Peyer's patch (tissue), 4 donors: ENCODE results near the gene APAF1. TPM values are rescaled to one million over a fixed set of nuclear protein-coding genes. Genes with fewer than 3 reads are reported as not detected.

ENCODE experiments used
- DNase-seq, 3 donors: peaks; one replicate each; pipeline ENCODE4 v3.0.0-alpha.2; 2017 to 2019
- H3K27ac ChIP-seq, 4 donors: fragments of 200-600 bp; sonication (generic); one replicate each; pipeline ENCODE4 v1.5.1; 2016 to 2019
- H3K27me3 ChIP-seq, 2 donors: fragments of 200-600 bp; sonication (generic); one replicate each; pipeline ENCODE4 v1.5.1; 2019
- H3K36me3 ChIP-seq, 3 donors: fragments of 200-600 bp; sonication (generic); one replicate each; pipeline ENCODE4 v1.5.1; 2016 to 2019
- H3K4me1 ChIP-seq, 4 donors: fragments of 200-600 bp; sonication (generic); one replicate each; pipeline ENCODE4 v1.5.1; 2016 to 2019
- H3K4me3 ChIP-seq, 4 donors: fragments of 200-600 bp; sonication (generic); 1 replicate in 3 of 4; 2 replicates in 1 of 4; pipeline ENCODE4 v1.5.1; 2016 to 2019; ENCODE audit warnings: mild to moderate bottlenecking in 1 of 4
- H3K9me3 ChIP-seq, 4 donors: fragments of 200-600 bp; sonication (generic); one replicate each; pipeline ENCODE4 v1.5.1; 2016 to 2019; ENCODE audit warnings: mild to moderate bottlenecking in 1 of 4
- POLR2A ChIP-seq, 2 donors: fragments of 450-650 bp; IDR thresholded peaks; one replicate each; pipeline ENCODE4 v1.5.1; 2017; ENCODE audit warnings: antibody characterized with exemption in 2 of 2, mild to moderate bottlenecking in 2 of 2, moderate library complexity in 2 of 2
- total RNA-seq, 4 donors: library from RNA; depleted of rRNA; stranded (reverse); fragments of >200 nt; gene quantifications; one replicate each; pipeline ENCODE4 v1.1.0, GENCODE V29; 2016
- TF ChIP-seq, protein P1 (sequence below), 6 experiments: fragments of 450-650 bp in 4 of 6; fragments of 200-600 bp in 2 of 6; sonication (generic) in 1 of 6; IDR thresholded peaks; one replicate each; pipeline ENCODE4 v1.5.1; 2017 to 2019; ENCODE audit warnings: antibody characterized with exemption in 6 of 6, mild to moderate bottlenecking in 3 of 6, moderate library complexity in 1 of 6

Gene APAF1
- total RNA-seq, 4 donors from 2014 or later: 14.7 to 28.9 (median 22.7) TPM

DNA sequence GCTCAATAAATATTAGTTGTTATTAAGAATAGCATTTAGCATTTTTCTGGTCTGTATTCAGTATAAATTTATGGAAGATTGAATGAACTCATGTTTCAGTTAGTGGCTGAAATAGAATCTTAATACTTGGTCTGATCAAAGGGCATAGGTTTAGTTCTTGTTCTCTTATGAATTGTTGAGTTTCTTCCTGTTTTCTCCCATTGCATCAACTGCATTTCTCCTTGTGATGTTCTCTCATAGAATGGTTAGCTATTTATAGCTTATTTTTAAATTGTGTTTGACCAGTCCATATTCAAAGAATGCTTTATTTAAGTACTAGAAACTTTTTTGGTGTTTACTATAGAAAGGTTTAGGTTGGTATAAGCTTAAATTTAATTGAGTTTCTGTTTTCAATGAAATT is 29.8 kb downstream of the APAF1 start:
- Histone ChIP-seq H3K4me3 (no peak overlapping the region), H3K36me3 (peaks cover 0 to 73% (median 0%) of the 10 kb centered on the region in 3 donors), H3K27ac (no peak overlapping the region), H3K27me3 (no peaks in the 10 kb centered on the region), H3K9me3 (no peaks in the 10 kb centered on the region), H3K4me1 (no peaks in the 10 kb centered on the region)
- no peak for DNase-seq
- TF ChIP-seq POLR2A (IDR thresholded peaks at IDR 0.05): no peak
- TF ChIP-seq, protein P1, sequence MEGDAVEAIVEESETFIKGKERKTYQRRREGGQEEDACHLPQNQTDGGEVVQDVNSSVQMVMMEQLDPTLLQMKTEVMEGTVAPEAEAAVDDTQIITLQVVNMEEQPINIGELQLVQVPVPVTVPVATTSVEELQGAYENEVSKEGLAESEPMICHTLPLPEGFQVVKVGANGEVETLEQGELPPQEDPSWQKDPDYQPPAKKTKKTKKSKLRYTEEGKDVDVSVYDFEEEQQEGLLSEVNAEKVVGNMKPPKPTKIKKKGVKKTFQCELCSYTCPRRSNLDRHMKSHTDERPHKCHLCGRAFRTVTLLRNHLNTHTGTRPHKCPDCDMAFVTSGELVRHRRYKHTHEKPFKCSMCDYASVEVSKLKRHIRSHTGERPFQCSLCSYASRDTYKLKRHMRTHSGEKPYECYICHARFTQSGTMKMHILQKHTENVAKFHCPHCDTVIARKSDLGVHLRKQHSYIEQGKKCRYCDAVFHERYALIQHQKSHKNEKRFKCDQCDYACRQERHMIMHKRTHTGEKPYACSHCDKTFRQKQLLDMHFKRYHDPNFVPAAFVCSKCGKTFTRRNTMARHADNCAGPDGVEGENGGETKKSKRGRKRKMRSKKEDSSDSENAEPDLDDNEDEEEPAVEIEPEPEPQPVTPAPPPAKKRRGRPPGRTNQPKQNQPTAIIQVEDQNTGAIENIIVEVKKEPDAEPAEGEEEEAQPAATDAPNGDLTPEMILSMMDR (IDR thresholded peaks at IDR 0.05): no peak

- TF ChIP-seq POLR2A (IDR thresholded peaks at IDR 0.05): no peak
- TF ChIP-seq, protein P1 (IDR thresholded peaks at IDR 0.05): no peak
- Histone ChIP-seq H3K27ac (no peak overlapping the region), H3K9me3 (no peaks in the 10 kb centered on the region), H3K4me3 (no peak overlapping the region), H3K4me1 (no peaks in the 10 kb centered on the region), H3K36me3 (peaks cover 0 to 78% (median 0%) of the 10 kb centered on the region in 3 donors), H3K27me3 (no peaks in the 10 kb centered on the region)
- no peak for DNase-seq
Measured at GRCh38 chr12:98678236-98678945, 33.3 kb downstream of the APAF1 start.

DNA sequence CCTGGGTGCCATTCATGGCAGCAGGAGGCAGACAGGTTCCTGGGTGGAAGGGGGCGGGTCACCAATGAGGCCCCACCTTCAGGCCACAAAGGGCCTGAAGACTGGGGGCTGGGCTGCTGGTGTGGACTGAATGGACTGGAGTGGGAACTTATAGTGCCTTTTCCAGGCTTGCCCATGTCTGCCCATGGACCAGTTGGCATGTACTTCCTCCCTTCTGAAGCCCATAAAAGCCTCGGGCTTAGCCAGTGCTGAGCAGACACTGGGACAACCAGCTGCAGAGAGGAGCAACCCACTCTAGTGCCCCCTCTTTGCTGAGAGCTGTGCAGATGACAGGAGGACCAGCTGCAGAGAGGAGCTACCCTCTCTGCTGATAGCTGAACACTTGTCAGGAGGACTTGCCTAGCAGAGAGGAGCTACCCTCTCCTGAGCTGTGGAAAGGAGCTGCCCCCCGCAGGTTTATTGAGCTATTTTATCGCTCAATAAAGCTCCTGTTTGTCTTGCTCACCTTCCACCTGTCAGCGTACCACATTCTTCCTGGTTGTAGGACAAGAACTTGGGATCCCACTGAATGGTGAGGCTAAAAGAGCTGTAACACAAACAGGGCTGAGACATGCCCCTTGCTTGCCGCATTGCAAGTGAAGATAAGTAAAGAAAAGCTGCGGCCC is 34.0 kb downstream of the APAF1 start:
- no peak for TF ChIP-seq POLR2A (IDR thresholded peaks at IDR 0.05)
- TF ChIP-seq, protein P1 (IDR thresholded peaks at IDR 0.05): no peak
- Histone ChIP-seq H3K27me3 (no peaks in the 10 kb centered on the region), H3K27ac (no peak overlapping the region), H3K4me1 (no peaks in the 10 kb centered on the region), H3K4me3 (no peak overlapping the region), H3K9me3 (no peaks in the 10 kb centered on the region), H3K36me3 (peaks cover 0 to 83% (median 0%) of the 10 kb centered on the region in 3 donors)
- DNase-seq: no peak

DNA sequence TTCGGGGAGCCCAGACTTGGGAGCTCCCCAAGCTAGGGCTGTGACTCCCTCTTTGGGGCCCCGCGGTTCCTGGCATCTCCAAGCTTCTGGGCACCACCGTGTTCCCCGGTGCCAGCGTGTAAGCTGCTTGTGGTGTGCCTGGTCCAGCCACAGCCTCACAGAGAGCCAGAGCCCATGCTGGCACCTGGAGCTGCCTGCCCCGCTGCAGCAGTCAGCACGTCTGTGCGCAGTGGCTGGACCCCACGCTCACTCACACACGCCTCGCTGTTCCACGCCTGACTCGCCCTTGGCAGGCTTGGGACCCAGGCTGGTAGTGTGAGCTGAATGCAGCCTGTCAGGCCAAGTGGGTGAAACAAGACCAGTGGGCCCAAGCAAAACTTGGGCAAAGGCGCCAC is 34.5 kb downstream of the APAF1 start:
- TF ChIP-seq, protein P1 (IDR thresholded peaks at IDR 0.05): no peak
- H3K4me3 ChIP-seq: no peak overlapping the region
- no peak for DNase-seq
- no peaks in the 10 kb centered on the region for H3K4me1 ChIP-seq
- no peaks in the 10 kb centered on the region for H3K27me3 ChIP-seq
- H3K27ac ChIP-seq: no peak overlapping the region
- peaks cover 0 to 87% (median 0%) of the 10 kb centered on the region in 3 donors for H3K36me3 ChIP-seq
- H3K9me3 ChIP-seq: no peaks in the 10 kb centered on the region

DNA sequence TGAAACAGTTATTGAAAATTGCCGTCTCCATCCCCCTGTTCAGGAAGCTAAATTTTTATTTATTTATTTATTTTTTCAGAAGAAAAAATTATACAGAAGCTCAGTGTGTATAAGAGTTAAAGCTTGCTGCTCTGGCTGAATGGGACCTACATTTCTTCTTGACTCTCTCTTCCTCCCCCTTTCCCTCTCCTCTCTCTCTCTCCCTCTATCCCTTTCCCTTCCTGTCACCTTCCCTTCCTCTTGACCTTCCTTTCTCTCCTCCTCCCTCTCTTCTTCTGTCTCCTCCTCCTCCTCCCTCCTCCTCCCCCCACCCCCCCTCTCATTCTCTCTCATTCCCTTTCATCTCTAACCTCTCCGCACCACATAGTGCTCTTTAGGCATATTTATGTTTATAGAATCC is 39.1 kb downstream of the APAF1 start:
- peaks cover 0 to 94% (median 0%) of the 10 kb centered on the region in 3 donors for H3K36me3 ChIP-seq
- TF ChIP-seq, protein P1 (IDR thresholded peaks at IDR 0.05): no peak
- TF ChIP-seq POLR2A (IDR thresholded peaks at IDR 0.05): no peak
- H3K27me3 ChIP-seq: no peaks in the 10 kb centered on the region

More for the DNA sequence above, 39.1 kb downstream of the APAF1 start:
- Histone ChIP-seq H3K9me3 (no peaks in the 10 kb centered on the region), H3K4me3 (no peak overlapping the region), H3K27ac (no peak overlapping the region), H3K4me1 (no peaks in the 10 kb centered on the region)
- no peak for DNase-seq
